Liver (tissue), 9 donors: ENCODE data around the gene OSGEP. TPM values are rescaled to one million over a fixed set of nuclear protein-coding genes. Genes with fewer than 3 reads are reported as not detected.

Experiments
- DNase-seq: peaks from one replicate; pipeline ENCODE4 v3.0.0-alpha.2; 2017; ENCODE audit warnings: low spot score
- H3K27ac ChIP-seq, 2 donors: one replicate each; pipeline ENCODE4 v1.7.0; 2013; ENCODE audit warnings: inconsistent platforms in 2 of 2, low read length in 2 of 2, control low read depth in 1 of 2, low read depth in 1 of 2, mild to moderate bottlenecking in 1 of 2
- H3K27me3 ChIP-seq, 4 donors: one replicate each; pipeline versions ENCODE4 v1.6.1 to v1.7.0; 2013; ENCODE audit warnings: low read length in 3 of 4, inconsistent platforms in 1 of 4, mild to moderate bottlenecking in 1 of 4, moderate library complexity in 1 of 4; ENCODE audit not compliant: control insufficient read depth in 4 of 4, insufficient read depth in 4 of 4
- H3K36me3 ChIP-seq, 4 donors: one replicate each; pipeline versions ENCODE4 v1.6.1 to v1.7.0; 2013; ENCODE audit warnings: low read length in 3 of 4, mild to moderate bottlenecking in 3 of 4, low read depth in 1 of 4, moderate library complexity in 1 of 4; ENCODE audit not compliant: control insufficient read depth in 4 of 4, insufficient read depth in 3 of 4
- H3K4me1 ChIP-seq, 4 donors: one replicate each; pipeline versions ENCODE4 v1.6.1 to v1.7.0; 2013; ENCODE audit warnings: low read length in 3 of 4, mild to moderate bottlenecking in 3 of 4, moderate library complexity in 1 of 4; ENCODE audit not compliant: control insufficient read depth in 4 of 4, insufficient read depth in 4 of 4
- H3K4me3 ChIP-seq, 3 donors: one replicate each; pipeline versions ENCODE4 v1.6.1 to v1.7.0; 2013; ENCODE audit warnings: low read length in 3 of 3, control low read depth in 1 of 3, low read depth in 1 of 3, mild to moderate bottlenecking in 1 of 3
- H3K9ac ChIP-seq, 2 donors: one replicate each; pipeline ENCODE4 v1.7.0; 2013; ENCODE audit warnings: low read length in 2 of 2, mild to moderate bottlenecking in 2 of 2, moderate library complexity in 2 of 2, control low read depth in 1 of 2, low read depth in 1 of 2
- H3K9me3 ChIP-seq, 4 donors: one replicate each; pipeline versions ENCODE4 v1.6.1 to v1.7.0; 2013; ENCODE audit warnings: low read length in 3 of 4; ENCODE audit not compliant: control insufficient read depth in 4 of 4
- FOXA1 ChIP-seq: IDR thresholded peaks from 2 replicates; pipeline ENCODE4 v1.6.1; 2016; ENCODE audit warnings: antibody characterized with exemption
- FOXA2 ChIP-seq: IDR thresholded peaks from 2 replicates; pipeline ENCODE4 v1.6.1; 2016; ENCODE audit warnings: antibody characterized with exemption
- GABPA ChIP-seq, 2 donors: IDR thresholded peaks in 1 of 2; conservative IDR thresholded peaks in 1 of 2; 2 replicates each; pipeline ENCODE4 v1.6.1; 2016; ENCODE audit warnings: antibody characterized with exemption in 2 of 2, mild to moderate bottlenecking in 1 of 2, moderate library complexity in 1 of 2
- HNF4A ChIP-seq, 2 donors: conservative IDR thresholded peaks; 2 replicates each; pipeline ENCODE4 v1.6.1; 2016; ENCODE audit warnings: antibody characterized with exemption in 2 of 2, mild to moderate bottlenecking in 2 of 2
- JUND ChIP-seq, 2 donors: IDR thresholded peaks; 2 replicates each; pipeline ENCODE4 v1.6.1; 2016; ENCODE audit warnings: antibody characterized with exemption in 2 of 2
- NR2F2 ChIP-seq: IDR thresholded peaks from 2 replicates; pipeline ENCODE4 v1.6.1; 2016; ENCODE audit warnings: antibody characterized with exemption
- RAD21 ChIP-seq, 2 donors: IDR thresholded peaks; 2 replicates each; pipeline ENCODE4 v1.6.1; 2016; ENCODE audit warnings: antibody characterized with exemption in 2 of 2, mild to moderate bottlenecking in 2 of 2
- RXRA ChIP-seq, 2 donors: IDR thresholded peaks; 2 replicates each; pipeline ENCODE4 v1.6.1; 2017 to 2018; ENCODE audit warnings: antibody characterized with exemption in 2 of 2, mild to moderate bottlenecking in 1 of 2
- SP1 ChIP-seq: IDR thresholded peaks from 2 replicates; pipeline ENCODE4 v1.6.1; 2018; ENCODE audit warnings: antibody characterized with exemption, mild to moderate bottlenecking
- TAF1 ChIP-seq: conservative IDR thresholded peaks from 2 replicates; pipeline ENCODE4 v1.6.1; 2016; ENCODE audit warnings: antibody characterized with exemption, mild to moderate bottlenecking
- YY1 ChIP-seq: IDR thresholded peaks from 2 replicates; pipeline ENCODE4 v1.6.1; 2016; ENCODE audit warnings: antibody characterized with exemption, mild to moderate bottlenecking
- WGBS: extraction: QIAGEN DNeasy Blood & Tissue Kit; methylation state at CpG from one replicate; pipeline ENCODE4 v1.1.7; 2013; 5-methylcytosine and 5-hydroxymethylcytosine counted together
- polyA plus RNA-seq, 2 donors: library from polyadenylated mRNA; stranded (reverse) in 1 of 2; unstranded in 1 of 2; fragments of 200-250 nt in 1 of 2; fragments of >200 nt in 1 of 2; fragmentation: Nextera tagmentation in 1 of 2; extraction: Ambion mirVana in 1 of 2; gene quantifications; one replicate each; pipeline versions ENCODE4 v1.2.1 to v1.2.3, GENCODE V29; 2013 to 2015
- total RNA-seq, 2 donors: library from RNA; depleted of rRNA; stranded (reverse); fragments of >200 nt; gene quantifications; one replicate each; pipeline ENCODE4 v1.2.3, GENCODE V29; 2014
- TF ChIP-seq, protein P1 (sequence below): IDR thresholded peaks from 2 replicates; pipeline ENCODE4 v1.6.1; 2016; ENCODE audit warnings: antibody characterized with exemption
- TF ChIP-seq, protein P2 (sequence below): IDR thresholded peaks from 2 replicates; pipeline ENCODE4 v1.6.1; 2016; ENCODE audit warnings: antibody characterized with exemption
- TF ChIP-seq, protein P3 (sequence below): IDR thresholded peaks from 2 replicates; pipeline ENCODE4 v1.6.1; 2016; ENCODE audit warnings: antibody characterized with exemption
- TF ChIP-seq, protein P4 (sequence below): IDR thresholded peaks from 2 replicates; pipeline ENCODE4 v1.6.1; 2016; ENCODE audit warnings: antibody characterized with exemption, mild to moderate bottlenecking
- TF ChIP-seq, protein P5 (sequence below): fragments of 150-350 bp; IDR thresholded peaks from 2 replicates; pipeline ENCODE4 v1.5.1; 2017; ENCODE audit warnings: improper control_type of control experiment, low read depth, low read length; ENCODE audit not compliant: missing input control
- donor health status: healthy.
- donor health status: healthy.
- donor health status: healthy.
- donor health status: healthy.
- donor health status: healthy.

OSGEP gene
- total and polyA plus RNA-seq, 4 donors: 18.1 to 39.0 (median 24.8) TPM

DNA sequence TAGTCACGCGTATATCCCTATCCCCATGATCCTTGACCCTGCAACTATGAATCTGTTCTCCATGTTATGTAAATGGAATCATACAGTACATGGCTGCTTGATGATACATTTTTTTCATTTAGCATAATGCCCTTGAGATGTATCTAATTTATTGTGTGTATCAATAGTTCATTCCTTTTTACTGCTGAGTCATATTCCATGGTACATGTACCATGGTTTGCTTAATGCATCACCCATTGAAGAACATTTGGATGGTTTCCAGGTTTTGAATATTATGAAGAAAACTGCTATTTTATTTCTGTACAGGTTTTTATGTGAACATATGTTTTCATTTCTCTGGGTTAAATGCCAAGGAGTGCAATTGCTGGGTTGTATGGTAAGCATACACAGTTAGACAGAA is 46.7 kb upstream of the OSGEP start:
- Histone ChIP-seq H3K27ac (no peak overlapping the region), H3K27me3 (no peaks in the 10 kb centered on the region), H3K4me1 (no peaks in the 10 kb centered on the region), H3K4me3 (no peak overlapping the region), H3K9ac (no peak overlapping the region), H3K9me3 (no peaks in the 10 kb centered on the region), H3K36me3 (no peaks in the 10 kb centered on the region)
- TF ChIP-seq FOXA2 (no peak), NR2F2 (no peak), GABPA (IDR thresholded peaks at IDR 0.05 in 1 of 2, conservative IDR thresholded peaks at IDR 0.05 in 1 of 2) (no peak), HNF4A (conservative IDR thresholded peaks at IDR 0.05) (no peak), TAF1 (no peak), YY1 (no peak), FOXA1 (no peak), JUND (IDR thresholded peaks at IDR 0.05) (no peak), RAD21 (IDR thresholded peaks at IDR 0.05) (no peak)
- TF ChIP-seq, protein P1, sequence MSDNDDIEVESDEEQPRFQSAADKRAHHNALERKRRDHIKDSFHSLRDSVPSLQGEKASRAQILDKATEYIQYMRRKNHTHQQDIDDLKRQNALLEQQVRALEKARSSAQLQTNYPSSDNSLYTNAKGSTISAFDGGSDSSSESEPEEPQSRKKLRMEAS: no peak
- TF ChIP-seq, protein P2, sequence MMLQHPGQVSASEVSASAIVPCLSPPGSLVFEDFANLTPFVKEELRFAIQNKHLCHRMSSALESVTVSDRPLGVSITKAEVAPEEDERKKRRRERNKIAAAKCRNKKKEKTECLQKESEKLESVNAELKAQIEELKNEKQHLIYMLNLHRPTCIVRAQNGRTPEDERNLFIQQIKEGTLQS: no peak
- TF ChIP-seq, protein P3, sequence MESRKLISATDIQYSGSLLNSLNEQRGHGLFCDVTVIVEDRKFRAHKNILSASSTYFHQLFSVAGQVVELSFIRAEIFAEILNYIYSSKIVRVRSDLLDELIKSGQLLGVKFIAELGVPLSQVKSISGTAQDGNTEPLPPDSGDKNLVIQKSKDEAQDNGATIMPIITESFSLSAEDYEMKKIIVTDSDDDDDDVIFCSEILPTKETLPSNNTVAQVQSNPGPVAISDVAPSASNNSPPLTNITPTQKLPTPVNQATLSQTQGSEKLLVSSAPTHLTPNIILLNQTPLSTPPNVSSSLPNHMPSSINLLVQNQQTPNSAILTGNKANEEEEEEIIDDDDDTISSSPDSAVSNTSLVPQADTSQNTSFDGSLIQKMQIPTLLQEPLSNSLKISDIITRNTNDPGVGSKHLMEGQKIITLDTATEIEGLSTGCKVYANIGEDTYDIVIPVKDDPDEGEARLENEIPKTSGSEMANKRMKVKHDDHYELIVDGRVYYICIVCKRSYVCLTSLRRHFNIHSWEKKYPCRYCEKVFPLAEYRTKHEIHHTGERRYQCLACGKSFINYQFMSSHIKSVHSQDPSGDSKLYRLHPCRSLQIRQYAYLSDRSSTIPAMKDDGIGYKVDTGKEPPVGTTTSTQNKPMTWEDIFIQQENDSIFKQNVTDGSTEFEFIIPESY: no peak
- no peak for DNase-seq
- 98% methylated on average over 2 of the region's 2 CpGs for WGBS

DNA sequence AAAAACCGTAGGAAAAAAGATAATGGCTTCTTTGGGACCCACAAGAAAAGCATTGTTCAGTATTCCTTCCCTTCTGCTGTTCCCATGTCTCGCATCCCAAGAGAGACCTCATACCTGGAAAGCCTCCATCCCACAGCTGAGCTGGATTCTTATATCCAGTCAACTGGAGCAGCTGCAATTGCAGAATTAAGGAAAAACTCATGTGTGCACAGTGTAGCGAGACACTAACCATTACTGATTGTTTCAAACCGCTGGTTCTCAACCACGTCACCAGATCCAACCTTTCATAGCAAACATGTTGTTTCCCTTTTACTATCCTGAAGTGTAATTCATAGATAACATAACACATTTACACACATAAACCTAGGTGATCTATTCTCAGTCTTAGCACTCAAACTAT is 45.3 kb upstream of the OSGEP start:
- 92% methylated on average over 5 of the region's 5 CpGs for WGBS
- Histone ChIP-seq H3K9me3 (no peaks in the 10 kb centered on the region), H3K4me3 (no peak overlapping the region), H3K36me3 (no peaks in the 10 kb centered on the region), H3K27ac (no peak overlapping the region), H3K27me3 (no peaks in the 10 kb centered on the region), H3K9ac (no peak overlapping the region), H3K4me1 (no peaks in the 10 kb centered on the region)
- no peak for DNase-seq
- TF ChIP-seq JUND (IDR thresholded peaks at IDR 0.05) (no peak), TAF1 (no peak)

DNA sequence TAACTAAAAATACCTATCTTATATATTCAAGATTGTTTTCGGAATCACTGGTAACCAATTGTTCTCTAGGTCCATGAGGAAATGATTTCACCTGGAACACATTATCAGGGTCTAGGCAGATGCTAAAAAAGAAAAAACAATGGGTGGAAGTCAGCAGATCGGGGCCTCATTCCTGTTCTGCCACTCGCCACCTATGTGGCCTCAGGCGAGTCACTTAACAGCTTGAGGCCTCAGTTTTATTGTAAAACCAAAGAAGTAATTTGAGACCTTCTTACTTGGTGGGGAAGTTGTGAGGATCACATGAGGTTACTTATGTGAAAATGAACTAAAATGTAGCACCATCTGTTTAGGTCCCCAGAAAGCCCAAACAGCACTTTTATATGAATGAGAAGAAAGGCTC is 44.5 kb upstream of the OSGEP start:
- H3K4me1 ChIP-seq: no peaks in the 10 kb centered on the region
- no peaks in the 10 kb centered on the region for H3K36me3 ChIP-seq
- no peak overlapping the region for H3K9ac ChIP-seq
- no peak for DNase-seq
- H3K27me3 ChIP-seq: no peaks in the 10 kb centered on the region
- WGBS: 79% methylated on average over 4 of the region's 4 CpGs
- H3K9me3 ChIP-seq: no peaks in the 10 kb centered on the region
- no peak overlapping the region for H3K4me3 ChIP-seq
- H3K27ac ChIP-seq: no peak overlapping the region
- TF ChIP-seq, protein P2: no peak
- TF ChIP-seq YY1 (no peak), NR2F2 (no peak), GABPA (IDR thresholded peaks at IDR 0.05 in 1 of 2, conservative IDR thresholded peaks at IDR 0.05 in 1 of 2) (no peak), FOXA1 (no peak), FOXA2 (no peak), RAD21 (IDR thresholded peaks at IDR 0.05) (no peak), HNF4A (conservative IDR thresholded peaks at IDR 0.05) (no peak), TAF1 (no peak), JUND (IDR thresholded peaks at IDR 0.05) (no peak), RXRA (IDR thresholded peaks at IDR 0.05) (no peak), SP1 (no peak)
- TF ChIP-seq, protein P3: no peak
- TF ChIP-seq, protein P4, sequence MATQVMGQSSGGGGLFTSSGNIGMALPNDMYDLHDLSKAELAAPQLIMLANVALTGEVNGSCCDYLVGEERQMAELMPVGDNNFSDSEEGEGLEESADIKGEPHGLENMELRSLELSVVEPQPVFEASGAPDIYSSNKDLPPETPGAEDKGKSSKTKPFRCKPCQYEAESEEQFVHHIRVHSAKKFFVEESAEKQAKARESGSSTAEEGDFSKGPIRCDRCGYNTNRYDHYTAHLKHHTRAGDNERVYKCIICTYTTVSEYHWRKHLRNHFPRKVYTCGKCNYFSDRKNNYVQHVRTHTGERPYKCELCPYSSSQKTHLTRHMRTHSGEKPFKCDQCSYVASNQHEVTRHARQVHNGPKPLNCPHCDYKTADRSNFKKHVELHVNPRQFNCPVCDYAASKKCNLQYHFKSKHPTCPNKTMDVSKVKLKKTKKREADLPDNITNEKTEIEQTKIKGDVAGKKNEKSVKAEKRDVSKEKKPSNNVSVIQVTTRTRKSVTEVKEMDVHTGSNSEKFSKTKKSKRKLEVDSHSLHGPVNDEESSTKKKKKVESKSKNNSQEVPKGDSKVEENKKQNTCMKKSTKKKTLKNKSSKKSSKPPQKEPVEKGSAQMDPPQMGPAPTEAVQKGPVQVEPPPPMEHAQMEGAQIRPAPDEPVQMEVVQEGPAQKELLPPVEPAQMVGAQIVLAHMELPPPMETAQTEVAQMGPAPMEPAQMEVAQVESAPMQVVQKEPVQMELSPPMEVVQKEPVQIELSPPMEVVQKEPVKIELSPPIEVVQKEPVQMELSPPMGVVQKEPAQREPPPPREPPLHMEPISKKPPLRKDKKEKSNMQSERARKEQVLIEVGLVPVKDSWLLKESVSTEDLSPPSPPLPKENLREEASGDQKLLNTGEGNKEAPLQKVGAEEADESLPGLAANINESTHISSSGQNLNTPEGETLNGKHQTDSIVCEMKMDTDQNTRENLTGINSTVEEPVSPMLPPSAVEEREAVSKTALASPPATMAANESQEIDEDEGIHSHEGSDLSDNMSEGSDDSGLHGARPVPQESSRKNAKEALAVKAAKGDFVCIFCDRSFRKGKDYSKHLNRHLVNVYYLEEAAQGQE: no peak
- TF ChIP-seq, protein P1: no peak
- TF ChIP-seq, protein P5, sequence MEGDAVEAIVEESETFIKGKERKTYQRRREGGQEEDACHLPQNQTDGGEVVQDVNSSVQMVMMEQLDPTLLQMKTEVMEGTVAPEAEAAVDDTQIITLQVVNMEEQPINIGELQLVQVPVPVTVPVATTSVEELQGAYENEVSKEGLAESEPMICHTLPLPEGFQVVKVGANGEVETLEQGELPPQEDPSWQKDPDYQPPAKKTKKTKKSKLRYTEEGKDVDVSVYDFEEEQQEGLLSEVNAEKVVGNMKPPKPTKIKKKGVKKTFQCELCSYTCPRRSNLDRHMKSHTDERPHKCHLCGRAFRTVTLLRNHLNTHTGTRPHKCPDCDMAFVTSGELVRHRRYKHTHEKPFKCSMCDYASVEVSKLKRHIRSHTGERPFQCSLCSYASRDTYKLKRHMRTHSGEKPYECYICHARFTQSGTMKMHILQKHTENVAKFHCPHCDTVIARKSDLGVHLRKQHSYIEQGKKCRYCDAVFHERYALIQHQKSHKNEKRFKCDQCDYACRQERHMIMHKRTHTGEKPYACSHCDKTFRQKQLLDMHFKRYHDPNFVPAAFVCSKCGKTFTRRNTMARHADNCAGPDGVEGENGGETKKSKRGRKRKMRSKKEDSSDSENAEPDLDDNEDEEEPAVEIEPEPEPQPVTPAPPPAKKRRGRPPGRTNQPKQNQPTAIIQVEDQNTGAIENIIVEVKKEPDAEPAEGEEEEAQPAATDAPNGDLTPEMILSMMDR: no peak
